ENCODE results near the gene ADGRA1.

DNA sequence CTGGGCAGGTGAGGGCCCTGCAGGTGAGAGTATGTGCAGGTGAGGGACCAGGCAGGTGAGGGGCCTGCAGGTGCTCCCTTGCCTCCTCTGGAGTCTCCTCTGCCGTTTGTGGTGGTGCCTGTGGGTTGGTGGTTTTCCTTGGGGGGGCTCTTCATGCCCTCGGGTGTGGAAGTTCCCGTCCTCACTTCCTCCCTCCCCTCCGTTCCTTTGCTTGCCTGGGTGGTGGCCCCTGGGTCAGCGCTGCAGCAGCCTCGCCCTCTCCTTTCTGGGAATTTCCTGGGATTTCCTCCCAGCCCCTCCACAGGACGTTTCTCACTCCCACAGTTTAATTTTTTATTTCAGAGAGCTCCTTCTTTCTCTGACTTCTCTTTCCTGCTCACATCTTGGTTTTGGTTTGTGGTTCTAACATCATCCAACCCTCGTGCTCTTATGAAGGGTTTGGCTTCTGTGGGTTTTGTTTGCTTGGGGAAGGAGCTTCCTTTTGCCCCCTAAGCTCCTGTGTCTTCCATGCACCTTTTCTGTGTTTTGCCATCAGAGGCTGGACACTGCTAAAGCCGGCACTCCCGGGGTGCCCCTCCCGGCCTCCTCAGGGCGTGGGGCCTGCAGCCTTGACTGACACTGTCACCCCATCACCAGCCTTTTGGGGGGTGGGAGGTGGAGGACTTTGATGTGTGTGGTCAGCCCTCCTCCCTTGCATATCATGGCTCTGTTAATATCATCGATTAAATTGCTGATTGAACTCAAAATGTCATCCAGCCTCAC is 29.2 kb upstream of the ADGRA1 start:
- TF ChIP-seq, protein P1, sequence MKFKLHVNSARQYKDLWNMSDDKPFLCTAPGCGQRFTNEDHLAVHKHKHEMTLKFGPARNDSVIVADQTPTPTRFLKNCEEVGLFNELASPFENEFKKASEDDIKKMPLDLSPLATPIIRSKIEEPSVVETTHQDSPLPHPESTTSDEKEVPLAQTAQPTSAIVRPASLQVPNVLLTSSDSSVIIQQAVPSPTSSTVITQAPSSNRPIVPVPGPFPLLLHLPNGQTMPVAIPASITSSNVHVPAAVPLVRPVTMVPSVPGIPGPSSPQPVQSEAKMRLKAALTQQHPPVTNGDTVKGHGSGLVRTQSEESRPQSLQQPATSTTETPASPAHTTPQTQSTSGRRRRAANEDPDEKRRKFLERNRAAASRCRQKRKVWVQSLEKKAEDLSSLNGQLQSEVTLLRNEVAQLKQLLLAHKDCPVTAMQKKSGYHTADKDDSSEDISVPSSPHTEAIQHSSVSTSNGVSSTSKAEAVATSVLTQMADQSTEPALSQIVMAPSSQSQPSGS (IDR thresholded peaks at IDR 0.05; ENCODE audit: low read length), result no peak
- no peak for TF ChIP-seq EP300 (IDR thresholded peaks at IDR 0.05; ENCODE audit: borderline replicate concordance in 1 of 2, low read depth in 2 of 2, low read length in 2 of 2)
- TF ChIP-seq, protein P2, sequence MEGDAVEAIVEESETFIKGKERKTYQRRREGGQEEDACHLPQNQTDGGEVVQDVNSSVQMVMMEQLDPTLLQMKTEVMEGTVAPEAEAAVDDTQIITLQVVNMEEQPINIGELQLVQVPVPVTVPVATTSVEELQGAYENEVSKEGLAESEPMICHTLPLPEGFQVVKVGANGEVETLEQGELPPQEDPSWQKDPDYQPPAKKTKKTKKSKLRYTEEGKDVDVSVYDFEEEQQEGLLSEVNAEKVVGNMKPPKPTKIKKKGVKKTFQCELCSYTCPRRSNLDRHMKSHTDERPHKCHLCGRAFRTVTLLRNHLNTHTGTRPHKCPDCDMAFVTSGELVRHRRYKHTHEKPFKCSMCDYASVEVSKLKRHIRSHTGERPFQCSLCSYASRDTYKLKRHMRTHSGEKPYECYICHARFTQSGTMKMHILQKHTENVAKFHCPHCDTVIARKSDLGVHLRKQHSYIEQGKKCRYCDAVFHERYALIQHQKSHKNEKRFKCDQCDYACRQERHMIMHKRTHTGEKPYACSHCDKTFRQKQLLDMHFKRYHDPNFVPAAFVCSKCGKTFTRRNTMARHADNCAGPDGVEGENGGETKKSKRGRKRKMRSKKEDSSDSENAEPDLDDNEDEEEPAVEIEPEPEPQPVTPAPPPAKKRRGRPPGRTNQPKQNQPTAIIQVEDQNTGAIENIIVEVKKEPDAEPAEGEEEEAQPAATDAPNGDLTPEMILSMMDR (IDR thresholded peaks at IDR 0.05; ENCODE audit: control extremely low read depth in 1 of 3, insufficient read depth in 1 of 3, low read depth in 1 of 3, low read length in 3 of 3), result no peak
- TF ChIP-seq RFX5 (IDR thresholded peaks at IDR 0.05; ENCODE audit: borderline replicate concordance, low read depth, low read length), result no peak
- TF ChIP-seq CEBPB (IDR thresholded peaks at IDR 0.05; ENCODE audit: low read depth, low read length), result no peak
- no peak for TF ChIP-seq EGR1 (IDR thresholded peaks at IDR 0.05; ENCODE audit: borderline replicate concordance, low read depth, low read length)
- TF ChIP-seq, protein P3, sequence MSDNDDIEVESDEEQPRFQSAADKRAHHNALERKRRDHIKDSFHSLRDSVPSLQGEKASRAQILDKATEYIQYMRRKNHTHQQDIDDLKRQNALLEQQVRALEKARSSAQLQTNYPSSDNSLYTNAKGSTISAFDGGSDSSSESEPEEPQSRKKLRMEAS (IDR thresholded peaks at IDR 0.05), result no peak
- no peak for TF ChIP-seq SUZ12 (IDR thresholded peaks at IDR 0.05; ENCODE audit: low read length)
- TF ChIP-seq RXRA (IDR thresholded peaks at IDR 0.05; ENCODE audit: insufficient read depth, low read depth, low read length), result no peak
